Measurements from ENCODE around the gene SPTAN1. TPM values are rescaled to one million over a fixed set of nuclear protein-coding genes. Genes with fewer than 3 reads are reported as not detected.

Gene SPTAN1
- total and polyA plus RNA-seq, 2 donors = 109 to 136 TPM

DNA sequence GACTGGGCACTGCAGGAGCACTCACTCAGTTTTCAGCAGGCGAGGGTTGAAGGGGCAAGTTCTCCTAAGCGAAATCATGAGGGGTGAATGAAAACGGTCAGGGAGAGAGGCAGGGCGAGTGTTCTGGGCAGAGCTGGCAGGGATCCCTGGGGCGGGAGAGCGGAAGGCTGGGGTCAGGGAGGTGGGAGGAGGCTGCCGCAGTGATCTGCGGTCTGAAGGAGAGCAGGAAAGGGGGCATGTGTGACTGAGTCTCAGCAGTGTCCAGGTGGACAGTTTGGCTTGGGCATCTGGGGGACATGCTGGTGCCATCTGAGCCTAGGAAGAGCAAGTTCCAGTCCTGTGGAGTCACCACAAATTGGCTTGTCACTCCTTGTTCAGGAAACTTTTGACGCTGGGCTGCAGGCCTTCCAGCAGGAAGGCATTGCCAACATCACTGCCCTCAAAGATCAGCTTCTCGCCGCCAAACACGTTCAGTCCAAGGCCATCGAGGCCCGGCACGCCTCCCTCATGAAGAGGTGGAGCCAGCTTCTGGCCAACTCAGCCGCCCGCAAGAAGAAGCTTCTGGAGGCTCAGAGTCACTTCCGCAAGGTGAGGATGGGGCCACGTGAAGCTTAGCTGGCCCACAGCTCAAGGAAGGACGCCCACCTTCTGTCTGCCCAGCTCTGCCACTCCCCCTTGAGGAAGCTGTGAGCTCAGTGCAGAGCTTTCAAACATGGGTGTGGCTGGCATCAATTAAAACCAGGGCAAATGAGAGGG is 73.2 kb downstream of the SPTAN1 start:
- Histone ChIP-seq H3K36me3 (ENCODE audit: control insufficient read depth in 2 of 2, insufficient read depth in 2 of 2, low read length in 1 of 2) (peaks cover 85 to 92% of the 10 kb centered on the region in 2 donors), H3K9me3 (ENCODE audit: control insufficient read depth in 2 of 2, insufficient read depth in 1 of 2, low read length in 1 of 2) (no peaks in the 10 kb centered on the region), H3K27ac (ENCODE audit: low read depth in 1 of 2, low read length in 1 of 2) (no peak overlapping the region), H3K4me1 (ENCODE audit: control insufficient read depth in 2 of 2, insufficient read depth in 2 of 2, low read length in 2 of 2) (no peaks in the 10 kb centered on the region), H3K4me3 (ENCODE audit: low read length in 2 of 2) (no peak overlapping the region), H3K27me3 (ENCODE audit: control insufficient read depth in 2 of 2, insufficient read depth in 1 of 2, low read length in 1 of 2) (no peaks in the 10 kb centered on the region)
- WGBS = 97% methylated on average over 20 of the region's 20 CpGs
- no peak for DNase-seq (ENCODE audit: low read depth in 6 of 9, low spot score in 9 of 9)

GRCh38 chr9:128626181-128626580 is 73.8 kb downstream of the SPTAN1 start:
- Histone ChIP-seq H3K27ac (ENCODE audit: low read depth in 1 of 2, low read length in 1 of 2) (no peak overlapping the region), H3K4me1 (ENCODE audit: control insufficient read depth in 2 of 2, insufficient read depth in 2 of 2, low read length in 2 of 2) (no peaks in the 10 kb centered on the region), H3K9me3 (ENCODE audit: control insufficient read depth in 2 of 2, insufficient read depth in 1 of 2, low read length in 1 of 2) (no peaks in the 10 kb centered on the region), H3K36me3 (ENCODE audit: control insufficient read depth in 2 of 2, insufficient read depth in 2 of 2, low read length in 1 of 2) (peaks cover 83 to 90% of the 10 kb centered on the region in 2 donors), H3K4me3 (ENCODE audit: low read length in 2 of 2) (no peak overlapping the region), H3K27me3 (ENCODE audit: control insufficient read depth in 2 of 2, insufficient read depth in 1 of 2, low read length in 1 of 2) (no peaks in the 10 kb centered on the region)
- WGBS = 94% methylated on average over 16 of the region's 16 CpGs
- DNase-seq (ENCODE audit: low read depth in 6 of 9, low spot score in 9 of 9) = no peak

DNA sequence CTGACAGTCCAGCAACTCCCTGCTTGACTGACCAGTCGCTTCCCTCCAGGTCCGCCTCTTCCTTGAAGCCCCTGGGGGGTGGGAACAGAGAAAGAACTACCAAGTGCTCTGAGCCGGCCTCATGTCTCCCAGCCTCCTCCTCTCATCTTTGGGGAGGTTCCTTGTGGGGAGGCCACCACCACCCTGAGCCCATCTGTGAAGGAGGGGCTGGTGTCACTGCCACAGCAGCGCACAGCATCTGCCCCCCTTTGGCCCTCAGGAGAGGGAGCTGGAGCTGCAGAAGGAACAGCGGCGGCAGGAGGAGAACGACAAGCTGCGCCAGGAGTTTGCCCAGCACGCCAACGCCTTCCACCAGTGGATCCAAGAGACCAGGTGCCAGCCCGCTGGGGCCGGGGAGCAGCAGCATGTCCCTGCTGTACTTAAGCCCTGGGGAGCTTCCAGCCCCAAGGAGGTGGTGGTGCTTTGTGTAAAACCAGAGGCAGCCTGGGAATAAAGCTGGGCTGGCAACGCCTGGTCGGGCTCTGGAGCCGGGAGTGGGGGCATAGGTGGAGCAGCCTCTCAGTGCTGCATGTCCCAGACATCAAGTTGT is 74.8 kb downstream of the SPTAN1 start:
- WGBS = 98% methylated on average over 15 of the region's 15 CpGs
- Histone ChIP-seq H3K36me3 (ENCODE audit: control insufficient read depth in 2 of 2, insufficient read depth in 2 of 2, low read length in 1 of 2) (peaks cover 83 to 90% of the 10 kb centered on the region in 2 donors), H3K4me1 (ENCODE audit: control insufficient read depth in 2 of 2, insufficient read depth in 2 of 2, low read length in 2 of 2) (no peaks in the 10 kb centered on the region), H3K27me3 (ENCODE audit: control insufficient read depth in 2 of 2, insufficient read depth in 1 of 2, low read length in 1 of 2) (no peaks in the 10 kb centered on the region), H3K27ac (ENCODE audit: low read depth in 1 of 2, low read length in 1 of 2) (no peak overlapping the region), H3K9me3 (ENCODE audit: control insufficient read depth in 2 of 2, insufficient read depth in 1 of 2, low read length in 1 of 2) (no peaks in the 10 kb centered on the region), H3K4me3 (ENCODE audit: low read length in 2 of 2) (no peak overlapping the region)
- no peak for DNase-seq (ENCODE audit: low read depth in 6 of 9, low spot score in 9 of 9)

DNA sequence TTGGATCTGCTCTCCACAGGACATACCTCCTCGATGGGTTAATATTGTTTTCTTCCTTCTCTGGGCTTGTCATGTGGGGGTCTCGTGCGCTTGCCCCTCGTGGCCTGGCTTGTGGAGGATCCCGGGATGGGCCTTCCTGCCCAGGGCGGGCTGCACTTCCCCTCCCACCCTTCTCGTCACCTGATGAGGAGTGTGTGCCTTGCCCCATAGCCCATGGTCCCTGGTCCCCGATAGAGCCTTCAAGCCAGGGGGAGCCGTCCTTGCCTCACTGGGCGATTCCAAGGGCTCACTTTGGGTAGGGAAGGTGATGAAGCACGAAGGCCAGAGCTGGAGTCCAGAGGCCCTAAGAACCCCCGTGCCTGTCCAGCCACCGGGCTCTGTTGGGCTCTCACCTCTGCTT is 75.5 kb downstream of the SPTAN1 start:
- DNase-seq (ENCODE audit: low read depth in 6 of 9, low spot score in 9 of 9) = no peak
- Histone ChIP-seq H3K4me3 (ENCODE audit: low read length in 2 of 2) (no peak overlapping the region), H3K4me1 (ENCODE audit: control insufficient read depth in 2 of 2, insufficient read depth in 2 of 2, low read length in 2 of 2) (no peaks in the 10 kb centered on the region), H3K9me3 (ENCODE audit: control insufficient read depth in 2 of 2, insufficient read depth in 1 of 2, low read length in 1 of 2) (no peaks in the 10 kb centered on the region), H3K36me3 (ENCODE audit: control insufficient read depth in 2 of 2, insufficient read depth in 2 of 2, low read length in 1 of 2) (peaks cover 88 to 96% of the 10 kb centered on the region in 2 donors), H3K27ac (ENCODE audit: low read depth in 1 of 2, low read length in 1 of 2) (no peak overlapping the region), H3K27me3 (ENCODE audit: control insufficient read depth in 2 of 2, insufficient read depth in 1 of 2, low read length in 1 of 2) (no peaks in the 10 kb centered on the region)
- 94% methylated on average over 13 of the region's 13 CpGs for WGBS

DNA sequence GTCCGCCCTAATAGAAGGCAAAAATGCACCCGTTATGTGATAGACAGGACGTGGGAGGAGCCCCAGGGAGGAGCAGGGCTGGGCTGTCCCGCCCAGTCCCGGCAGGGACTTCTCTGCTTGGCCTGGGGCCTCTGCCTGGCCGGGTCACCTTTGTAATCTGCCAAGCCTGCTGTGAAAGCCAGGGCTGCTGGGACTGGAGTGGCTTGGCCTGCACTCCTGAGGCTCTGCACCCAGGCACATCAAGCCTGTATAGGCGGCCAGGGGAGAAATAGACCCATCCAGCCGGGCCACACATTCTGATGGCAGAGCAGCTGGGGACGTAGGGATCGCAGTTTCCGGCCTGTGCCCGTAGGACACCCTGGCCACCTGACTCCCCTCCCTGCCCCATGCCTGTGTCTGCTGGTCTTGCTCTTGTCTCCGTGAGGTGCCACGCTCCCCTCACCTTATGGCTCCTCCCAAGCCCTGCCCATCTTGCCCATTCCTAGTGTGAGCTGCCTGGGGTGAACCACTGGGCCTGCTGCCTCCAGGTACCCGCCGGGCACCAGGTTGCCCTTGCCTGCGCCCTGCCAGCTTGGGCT is 76.2 kb downstream of the SPTAN1 start:
- Histone ChIP-seq H3K9me3 (ENCODE audit: control insufficient read depth in 2 of 2, insufficient read depth in 1 of 2, low read length in 1 of 2) (no peaks in the 10 kb centered on the region), H3K36me3 (ENCODE audit: control insufficient read depth in 2 of 2, insufficient read depth in 2 of 2, low read length in 1 of 2) (peaks cover 94 to 96% of the 10 kb centered on the region in 2 donors), H3K4me1 (ENCODE audit: control insufficient read depth in 2 of 2, insufficient read depth in 2 of 2, low read length in 2 of 2) (no peaks in the 10 kb centered on the region), H3K4me3 (ENCODE audit: low read length in 2 of 2) (no peak overlapping the region), H3K27me3 (ENCODE audit: control insufficient read depth in 2 of 2, insufficient read depth in 1 of 2, low read length in 1 of 2) (no peaks in the 10 kb centered on the region), H3K27ac (ENCODE audit: low read depth in 1 of 2, low read length in 1 of 2) (no peak overlapping the region)
- DNase-seq (ENCODE audit: low read depth in 6 of 9, low spot score in 9 of 9) = no peak
- 97% methylated on average over 17 of the region's 17 CpGs for WGBS

GRCh38 chr9:128629136-128629535 is 76.7 kb downstream of the SPTAN1 start:
- peaks cover 96 to 97% of the 10 kb centered on the region in 2 donors for H3K36me3 ChIP-seq (ENCODE audit: control insufficient read depth in 2 of 2, insufficient read depth in 2 of 2, low read length in 1 of 2)
- no peak overlapping the region for H3K4me3 ChIP-seq (ENCODE audit: low read length in 2 of 2)
- H3K27me3 ChIP-seq (ENCODE audit: control insufficient read depth in 2 of 2, insufficient read depth in 1 of 2, low read length in 1 of 2) = no peaks in the 10 kb centered on the region
- H3K4me1 ChIP-seq (ENCODE audit: control insufficient read depth in 2 of 2, insufficient read depth in 2 of 2, low read length in 2 of 2) = no peaks in the 10 kb centered on the region
- WGBS = 99% methylated on average over 10 of the region's 10 CpGs
- no peaks in the 10 kb centered on the region for H3K9me3 ChIP-seq (ENCODE audit: control insufficient read depth in 2 of 2, insufficient read depth in 1 of 2, low read length in 1 of 2)
- H3K27ac ChIP-seq (ENCODE audit: low read depth in 1 of 2, low read length in 1 of 2) = no peak overlapping the region
- DNase-seq (ENCODE audit: low read depth in 6 of 9, low spot score in 9 of 9) = no peak

GRCh38 chr9:128629852-128630545 is 77.6 kb downstream of the SPTAN1 start:
- H3K4me1 ChIP-seq (ENCODE audit: control insufficient read depth in 2 of 2, insufficient read depth in 2 of 2, low read length in 2 of 2) = no peaks in the 10 kb centered on the region
- peaks cover 94 to 97% of the 10 kb centered on the region in 2 donors for H3K36me3 ChIP-seq (ENCODE audit: control insufficient read depth in 2 of 2, insufficient read depth in 2 of 2, low read length in 1 of 2)
- no peaks in the 10 kb centered on the region for H3K9me3 ChIP-seq (ENCODE audit: control insufficient read depth in 2 of 2, insufficient read depth in 1 of 2, low read length in 1 of 2)
- no peak for DNase-seq (ENCODE audit: low read depth in 6 of 9, low spot score in 9 of 9)
- no peak overlapping the region for H3K27ac ChIP-seq (ENCODE audit: low read depth in 1 of 2, low read length in 1 of 2)
- H3K27me3 ChIP-seq (ENCODE audit: control insufficient read depth in 2 of 2, insufficient read depth in 1 of 2, low read length in 1 of 2) = no peaks in the 10 kb centered on the region
- no peak overlapping the region for H3K4me3 ChIP-seq (ENCODE audit: low read length in 2 of 2)
- WGBS = 85% methylated on average over 9 of the region's 9 CpGs

DNA sequence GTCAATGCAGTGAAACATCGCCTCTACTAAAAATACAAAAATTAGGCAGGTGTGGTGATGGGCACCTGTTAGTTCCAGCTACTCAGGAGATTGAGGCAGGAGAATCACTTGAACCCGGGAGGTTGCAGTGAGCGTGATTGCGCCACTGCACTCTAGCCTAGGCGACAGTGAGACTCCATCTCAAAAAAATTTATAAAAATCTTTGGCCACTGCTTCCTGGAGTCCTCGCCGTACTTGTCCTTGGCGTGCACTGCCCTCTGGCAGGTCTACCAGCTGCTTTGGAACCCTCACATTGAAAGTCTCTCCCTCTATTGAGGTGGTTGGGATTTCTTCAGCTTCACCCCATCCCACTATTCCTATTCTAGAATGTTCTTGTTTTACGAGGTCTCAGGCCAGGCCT is 79.2 kb downstream of the SPTAN1 start:
- 98% methylated on average over 9 of the region's 9 CpGs for WGBS
- H3K9me3 ChIP-seq (ENCODE audit: control insufficient read depth in 2 of 2, insufficient read depth in 1 of 2, low read length in 1 of 2) = no peaks in the 10 kb centered on the region
- H3K27me3 ChIP-seq (ENCODE audit: control insufficient read depth in 2 of 2, insufficient read depth in 1 of 2, low read length in 1 of 2) = no peaks in the 10 kb centered on the region
- H3K4me1 ChIP-seq (ENCODE audit: control insufficient read depth in 2 of 2, insufficient read depth in 2 of 2, low read length in 2 of 2) = no peaks in the 10 kb centered on the region
- no peak for DNase-seq (ENCODE audit: low read depth in 6 of 9, low spot score in 9 of 9)
- H3K4me3 ChIP-seq (ENCODE audit: low read length in 2 of 2) = no peak overlapping the region
- H3K27ac ChIP-seq (ENCODE audit: low read depth in 1 of 2, low read length in 1 of 2) = no peak overlapping the region
- H3K36me3 ChIP-seq (ENCODE audit: control insufficient read depth in 2 of 2, insufficient read depth in 2 of 2, low read length in 1 of 2) = peaks cover 88 to 92% of the 10 kb centered on the region in 2 donors

DNA sequence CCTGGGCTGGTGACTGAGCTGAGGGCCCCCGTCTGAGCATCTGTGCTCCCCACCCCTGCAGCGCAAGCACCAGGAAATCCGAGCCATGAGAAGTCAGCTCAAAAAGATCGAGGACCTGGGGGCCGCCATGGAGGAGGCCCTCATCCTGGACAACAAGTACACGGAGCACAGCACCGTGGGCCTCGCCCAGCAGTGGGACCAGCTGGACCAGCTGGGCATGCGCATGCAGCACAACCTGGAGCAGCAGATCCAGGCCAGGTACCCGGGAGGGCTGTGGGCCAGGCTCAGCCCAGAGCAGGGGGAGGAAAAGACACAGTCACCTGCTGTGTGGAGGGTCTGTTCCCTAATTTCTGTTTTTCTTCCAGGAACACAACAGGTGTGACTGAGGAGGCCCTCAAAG is 79.7 kb downstream of the SPTAN1 start:
- no peak for DNase-seq (ENCODE audit: low read depth in 6 of 9, low spot score in 9 of 9)
- no peaks in the 10 kb centered on the region for H3K4me1 ChIP-seq (ENCODE audit: control insufficient read depth in 2 of 2, insufficient read depth in 2 of 2, low read length in 2 of 2)
- peaks cover 86 to 92% of the 10 kb centered on the region in 2 donors for H3K36me3 ChIP-seq (ENCODE audit: control insufficient read depth in 2 of 2, insufficient read depth in 2 of 2, low read length in 1 of 2)
- WGBS = 97% methylated on average over 10 of the region's 10 CpGs
- no peak overlapping the region for H3K4me3 ChIP-seq (ENCODE audit: low read length in 2 of 2)
- H3K27ac ChIP-seq (ENCODE audit: low read depth in 1 of 2, low read length in 1 of 2) = no peak overlapping the region
- no peaks in the 10 kb centered on the region for H3K27me3 ChIP-seq (ENCODE audit: control insufficient read depth in 2 of 2, insufficient read depth in 1 of 2, low read length in 1 of 2)
- no peaks in the 10 kb centered on the region for H3K9me3 ChIP-seq (ENCODE audit: control insufficient read depth in 2 of 2, insufficient read depth in 1 of 2, low read length in 1 of 2)
